SU-DHL-6 (cell line): ENCODE measurements around the gene DYRK1B.

Experiments used
- CTCF ChIP-seq: fragments of 200-600 bp; sonication (generic); IDR thresholded peaks from one replicate; pipeline ENCODE4 v1.5.1; 2017; ENCODE audit warnings: antibody characterized with exemption, mild to moderate bottlenecking, low read length, moderate library complexity; ENCODE audit not compliant: insufficient read depth, poor library complexity, severe bottlenecking
- EZH2phosphoT487 ChIP-seq: fragments of 200-600 bp; sonication (generic), shearing (Covaris generic); conservative IDR thresholded peaks from 2 replicates; pipeline ENCODE4 v1.6.1; 2018; ENCODE audit warnings: mild to moderate bottlenecking, antibody characterized with exemption, low read length, moderate library complexity, mixed read lengths

DNA sequence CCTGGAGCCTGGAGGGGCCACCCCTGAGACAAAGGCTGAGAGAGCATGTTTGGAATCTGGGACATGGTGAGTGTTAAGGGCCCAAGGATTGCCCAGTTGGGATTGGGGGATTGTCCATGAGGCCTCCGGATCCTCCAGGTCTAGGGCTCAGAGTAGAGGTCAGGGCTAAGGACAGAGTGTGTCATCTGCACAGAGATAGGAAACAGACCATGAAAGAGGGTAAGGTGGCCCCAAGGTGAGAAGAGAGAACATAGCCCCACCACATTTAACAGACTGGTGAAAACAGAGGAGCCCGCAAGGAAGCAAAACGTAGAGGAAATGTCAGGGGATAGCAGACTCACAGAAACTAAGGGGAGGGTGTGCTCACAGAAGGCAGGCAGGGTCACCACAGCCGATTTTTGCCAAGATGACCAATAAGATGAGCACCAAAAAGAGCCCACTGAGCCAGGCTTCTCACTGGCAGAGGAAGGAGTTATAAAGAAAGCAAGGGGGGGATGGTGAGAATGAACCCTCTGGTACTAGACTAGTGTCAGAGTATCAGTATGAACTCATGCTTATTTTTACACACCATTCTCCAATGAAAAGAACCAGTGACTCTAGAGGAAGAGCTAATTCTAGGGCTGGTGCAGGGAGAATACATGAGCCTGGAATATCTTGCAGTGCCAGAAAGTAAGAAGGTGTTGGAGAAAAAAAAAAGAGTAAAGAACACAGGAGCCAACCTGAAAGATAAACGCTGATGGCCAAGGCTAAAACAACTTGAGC is 17.5 kb downstream of the DYRK1B start:
- TF ChIP-seq CTCF (no peak), EZH2phosphoT487 (no peak)
